HG03575 (cell line): ENCODE measurements around the gene CISD3.

Source experiments
- ATAC-seq: cut with Tn5 transposase; IDR thresholded peaks from one replicate; pipeline ENCODE4 v1.9.1; 2021; ENCODE audit not compliant: unreplicated experiment, insufficient number of reproducible peaks, low FRiP score; ENCODE audit errors: extremely low read depth

CISD3 gene

GRCh38 chr17:38751808-38752307 is 21.7 kb downstream of the CISD3 start:
- no peak for ATAC-seq

GRCh38 chr17:38752308-38753070 is 22.3 kb downstream of the CISD3 start, which contains the start of gene PSMB3:
TSS of gene PSMB3 (plus strand) at chr17:38752741. CDS start at chr17:38752827, 86 bp downstream.
- ATAC-seq, result peak; percentile 45

DNA sequence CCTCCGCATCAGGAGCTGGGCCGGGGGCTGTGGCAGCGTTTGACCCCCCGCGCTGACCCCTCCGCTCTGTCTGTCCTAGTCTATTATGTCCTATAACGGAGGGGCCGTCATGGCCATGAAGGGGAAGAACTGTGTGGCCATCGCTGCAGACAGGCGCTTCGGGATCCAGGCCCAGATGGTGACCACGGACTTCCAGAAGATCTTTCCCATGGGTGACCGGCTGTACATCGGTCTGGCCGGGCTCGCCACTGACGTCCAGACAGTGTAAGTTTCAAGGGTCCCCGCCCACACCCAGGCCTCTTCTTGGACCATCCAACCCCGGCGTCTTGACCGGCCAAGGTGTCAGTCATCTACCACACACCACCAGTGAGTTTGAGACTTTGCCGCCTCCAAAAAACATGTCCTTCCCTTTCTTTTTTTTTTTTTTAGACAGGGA is 22.9 kb downstream of the CISD3 start:
- no peak for ATAC-seq

GRCh38 chr17:38761612-38762011 is 31.5 kb downstream of the CISD3 start:
- ATAC-seq, result no peak

DNA sequence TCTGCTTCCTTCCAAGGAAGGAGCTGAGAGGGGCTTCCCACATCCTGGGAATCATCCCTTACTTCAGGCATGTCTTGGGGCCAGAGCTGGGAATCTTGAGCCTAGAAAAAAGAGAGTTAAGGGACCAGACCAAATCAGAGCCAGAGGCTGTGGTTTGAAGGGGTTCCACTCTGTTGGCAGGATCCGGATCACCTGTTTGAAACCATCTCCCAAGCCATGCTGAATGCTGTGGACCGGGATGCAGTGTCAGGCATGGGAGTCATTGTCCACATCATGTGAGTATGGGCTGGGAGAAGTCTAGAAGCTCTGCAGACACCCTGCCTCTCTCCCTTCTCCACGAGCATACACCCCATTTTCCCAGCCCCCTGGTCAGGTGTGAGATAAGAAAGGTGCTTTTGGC is 32.1 kb downstream of the CISD3 start:
- no peak for ATAC-seq

DNA sequence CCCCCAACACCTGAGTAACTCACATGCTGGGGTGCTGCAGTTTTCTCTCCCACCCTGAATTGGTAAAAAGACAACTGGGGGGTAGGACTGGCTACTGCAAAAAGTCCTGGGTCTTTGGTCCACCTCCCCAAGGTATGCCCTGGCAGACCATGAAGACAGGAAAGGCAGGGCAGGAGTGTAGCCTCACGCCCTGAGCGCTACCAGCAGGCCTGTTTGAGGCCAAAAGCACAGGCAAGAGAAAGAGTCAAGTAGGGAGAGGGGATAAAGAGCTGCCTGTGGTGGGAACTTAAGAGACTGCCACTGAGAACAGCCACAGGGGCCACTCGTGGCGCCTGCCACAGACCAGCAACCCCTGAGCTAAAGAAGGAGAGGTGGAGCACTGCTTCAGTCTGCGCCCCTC is 36.2 kb downstream of the CISD3 start:
- ATAC-seq, result no peak

GRCh38 chr17:38768417-38768816 is 38.3 kb downstream of the CISD3 start:
- no peak for ATAC-seq

- no peak for ATAC-seq
Observed at GRCh38 chr17:38773258-38773657, 43.1 kb downstream of the CISD3 start.

- no peak for ATAC-seq
Observed at GRCh38 chr17:38777641-38778250, 47.6 kb downstream of the CISD3 start.

- ATAC-seq, result no peak
Observed at GRCh38 chr17:38779965-38780752, 50.0 kb downstream of the CISD3 start.

DNA sequence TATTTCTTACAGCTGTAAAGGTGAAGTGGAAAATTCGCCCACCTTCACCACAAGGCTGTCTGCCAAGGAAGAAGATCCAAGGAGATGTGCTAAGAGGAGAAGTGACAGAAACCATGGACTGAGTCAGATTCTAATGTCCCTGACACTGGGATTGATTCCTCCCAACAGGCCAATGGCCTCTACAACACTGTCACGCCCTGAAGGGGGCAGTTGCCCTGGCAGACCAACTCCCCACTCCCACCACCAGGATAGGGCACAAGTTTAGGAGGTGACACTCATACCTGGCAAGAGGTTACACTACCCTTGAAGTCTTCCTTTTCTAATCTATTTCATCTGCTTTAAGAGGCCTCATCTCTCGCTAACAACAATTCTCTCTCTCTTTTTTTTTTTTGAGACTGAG is 53.1 kb downstream of the CISD3 start:
- no peak for ATAC-seq
